Measurements from ENCODE around the gene SORCS2.
A peak's percentile ranks its signal among the peaks of the same experiment; 100 is the strongest.

SORCS2 gene

DNA sequence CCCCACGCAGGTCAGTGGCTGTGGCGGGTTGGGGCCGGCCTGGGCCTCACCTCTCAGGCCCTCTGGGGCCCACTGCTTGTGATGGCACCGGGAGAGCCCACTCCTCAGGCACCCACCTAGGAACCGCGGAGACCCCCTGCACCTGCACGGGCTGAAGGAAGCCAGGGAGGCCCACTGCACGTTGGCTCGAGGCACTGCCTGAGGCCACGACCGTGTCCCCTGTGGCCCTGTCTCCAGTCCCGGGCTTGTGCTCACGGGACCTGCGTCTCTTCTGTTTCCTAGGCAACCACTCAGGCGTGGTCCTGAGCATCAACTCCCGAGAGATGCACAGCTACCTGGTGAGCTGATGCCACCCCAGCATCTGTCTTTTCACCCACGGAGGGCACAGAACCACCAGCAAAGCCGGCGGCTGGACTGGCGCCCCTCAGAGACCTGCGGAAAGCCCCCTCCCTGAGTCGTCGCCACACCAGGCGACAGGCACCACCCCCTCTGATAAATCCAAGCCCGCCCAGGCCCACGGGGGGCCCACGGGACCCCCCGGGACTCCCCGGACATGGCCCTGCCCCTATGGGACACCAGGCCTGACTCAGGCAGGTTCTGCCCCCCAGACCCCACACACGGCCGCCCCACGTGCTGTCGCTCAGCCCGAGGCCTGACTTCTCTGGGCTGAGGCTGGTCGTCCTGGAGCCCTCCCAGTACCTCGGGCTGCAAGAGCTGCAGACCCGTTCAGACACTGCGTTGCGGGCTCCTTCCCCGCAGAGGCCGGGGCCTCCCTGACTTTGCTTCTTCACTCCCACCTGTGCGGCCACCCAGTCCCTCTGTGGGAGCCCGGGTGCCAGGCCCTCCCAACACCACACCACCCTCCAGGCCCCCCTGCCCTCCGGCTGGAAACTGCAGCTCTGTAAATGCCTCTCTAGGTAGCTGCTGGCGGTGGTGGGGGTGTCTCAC, 547.9 kb downstream of the SORCS2 start:
- no peak for DNase-seq

GRCh38 chr4:7740866-7741525, 548.7 kb downstream of the SORCS2 start:
- DNase-seq, result no peak

GRCh38 chr4:7741946-7742806, 549.8 kb downstream of the SORCS2 start:
- no peak for DNase-seq

- peak in 3 of 4 experiments; percentile 30 to 55 (median 50) for DNase-seq
Measured at GRCh38 chr4:7742807-7743280, 550.5 kb downstream of the SORCS2 start.

GRCh38 chr4:7744142-7744804, 551.9 kb downstream of the SORCS2 start:
- DNase-seq, result peak; percentile 74 to 88 (median 80)

DNA sequence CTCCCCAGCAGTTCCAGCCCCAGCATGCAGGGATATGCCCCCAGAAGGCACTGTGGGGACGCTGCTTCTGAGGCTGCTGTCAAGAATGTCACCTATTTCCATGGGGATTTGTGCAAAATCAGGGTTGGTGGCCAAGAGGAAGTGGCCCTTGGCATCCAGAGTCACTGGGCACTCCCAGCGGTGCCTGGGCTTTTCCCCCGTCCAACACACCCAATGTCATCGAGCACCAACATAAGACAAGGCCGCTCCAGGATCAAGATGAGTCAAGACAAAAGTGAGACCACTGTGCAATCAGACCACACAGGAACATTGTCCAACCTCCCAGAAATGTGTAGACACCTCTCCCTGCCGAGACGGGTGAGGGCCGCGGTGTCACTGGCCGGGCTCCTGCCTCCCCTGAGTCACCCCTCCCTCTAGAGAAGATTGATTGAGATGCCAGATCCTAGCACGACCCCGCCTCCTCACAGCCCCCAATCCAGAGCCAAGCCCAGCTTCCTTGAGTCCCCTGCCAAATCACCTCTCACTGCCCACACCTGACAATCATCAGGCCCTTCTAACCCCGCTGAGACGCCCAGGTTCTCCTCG, 553.1 kb downstream of the SORCS2 start:
- DNase-seq, result peak in 2 of 4 experiments; percentile 16 to 17

DNA sequence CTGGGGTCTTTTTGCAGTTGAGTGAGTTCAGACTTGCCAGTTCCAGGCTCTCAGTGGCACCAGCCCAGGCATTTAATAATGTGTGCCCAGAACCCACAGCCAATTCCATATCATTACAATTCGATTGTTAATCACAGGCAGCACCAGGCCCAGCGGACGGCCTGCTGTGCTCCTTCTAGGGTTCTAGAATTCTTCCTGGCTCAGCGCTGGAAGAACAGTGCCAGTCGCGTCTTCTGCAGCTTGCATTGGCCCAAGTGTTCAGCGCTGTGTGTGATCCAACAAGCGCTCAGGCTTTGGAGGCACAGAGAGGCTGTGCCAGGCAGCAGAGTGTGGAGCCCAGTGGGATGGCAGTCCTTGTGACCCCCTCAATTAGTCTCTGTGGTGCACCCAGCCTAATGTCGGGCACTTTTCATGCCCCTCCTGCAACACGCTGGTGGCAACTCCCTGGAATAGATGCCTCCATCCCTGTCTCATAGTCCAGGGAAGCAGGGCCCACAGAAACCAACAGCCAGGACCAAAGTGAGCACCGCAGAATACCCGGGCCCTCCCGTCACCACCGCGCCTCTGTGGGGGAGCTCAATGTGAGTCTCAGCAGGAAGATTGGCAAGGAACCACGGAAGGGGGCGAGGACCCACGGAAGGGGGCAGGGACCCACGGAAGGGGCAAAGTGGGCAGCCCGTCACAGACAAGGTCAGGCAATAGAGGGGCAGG, 554.2 kb downstream of the SORCS2 start:
- DNase-seq, result no peak

GRCh38 chr4:7747062-7747385, 554.7 kb downstream of the SORCS2 start:
- peak; percentile 60 to 86 (median 78) for DNase-seq

DNA sequence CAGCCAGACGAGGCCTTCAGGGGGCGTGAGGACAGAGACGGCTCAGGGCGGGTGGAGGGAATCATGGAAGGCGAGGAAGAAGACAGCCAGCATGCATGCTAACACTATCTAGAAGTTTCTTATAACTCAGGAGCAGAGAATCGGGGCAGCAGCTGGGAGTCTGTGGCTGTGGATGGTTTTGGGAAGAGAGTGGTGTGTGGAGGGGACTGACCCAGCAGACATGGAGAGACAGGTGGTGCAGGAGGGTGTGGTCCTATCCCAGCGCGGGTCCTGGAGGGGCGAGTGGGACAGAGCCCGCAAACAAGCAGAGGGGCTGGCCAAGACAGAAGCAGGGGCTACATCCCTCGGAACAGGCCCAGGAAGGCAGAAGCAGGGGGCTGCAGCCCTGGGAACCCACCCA, 555.2 kb downstream of the SORCS2 start:
- DNase-seq, result no peak

GRCh38 chr4:7750523-7750922, 558.2 kb downstream of the SORCS2 start:
- no peak for DNase-seq

GRCh38 chr4:7750972-7751371, 558.6 kb downstream of the SORCS2 start:
- no peak for DNase-seq

DNA sequence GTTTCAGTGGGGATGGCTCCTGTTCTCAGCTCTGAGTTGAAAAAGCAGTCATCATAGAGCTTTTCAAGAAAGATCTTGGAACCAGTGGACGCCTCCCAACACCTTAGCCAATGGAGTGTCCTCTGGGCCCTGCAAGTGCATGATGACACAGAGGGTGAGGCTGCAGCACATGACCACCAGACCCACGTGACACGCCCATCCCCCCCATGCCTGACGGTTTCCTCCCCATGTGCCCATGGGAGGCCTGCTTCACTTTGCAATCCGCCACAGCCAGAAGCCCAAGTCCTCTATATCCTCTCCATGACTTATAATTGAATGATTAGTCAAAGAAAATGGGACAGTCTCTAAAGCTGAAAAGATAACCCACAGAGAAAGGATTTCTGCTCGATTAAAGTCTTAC, 560.3 kb downstream of the SORCS2 start:
- DNase-seq, result no peak

DNA sequence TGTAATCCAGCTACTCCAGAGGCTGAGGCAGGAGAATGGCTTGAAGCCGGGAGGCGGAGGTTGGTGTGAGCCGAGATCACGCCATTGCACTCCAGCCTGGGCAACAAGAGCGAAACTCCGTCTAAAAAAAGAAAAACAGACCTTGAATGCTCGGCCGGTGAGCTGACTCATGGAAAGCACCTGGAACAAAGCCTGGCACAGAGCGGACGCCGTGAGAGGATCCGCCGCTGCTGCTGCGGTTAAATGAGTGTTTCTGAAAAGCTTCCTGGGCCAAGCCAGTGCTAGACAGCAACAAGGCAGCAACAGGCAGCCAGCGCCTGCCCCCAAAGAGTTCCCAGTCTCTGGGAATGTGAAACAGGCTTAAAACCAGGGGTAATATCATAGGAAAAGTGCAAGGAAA, 560.9 kb downstream of the SORCS2 start:
- DNase-seq, result no peak

DNA sequence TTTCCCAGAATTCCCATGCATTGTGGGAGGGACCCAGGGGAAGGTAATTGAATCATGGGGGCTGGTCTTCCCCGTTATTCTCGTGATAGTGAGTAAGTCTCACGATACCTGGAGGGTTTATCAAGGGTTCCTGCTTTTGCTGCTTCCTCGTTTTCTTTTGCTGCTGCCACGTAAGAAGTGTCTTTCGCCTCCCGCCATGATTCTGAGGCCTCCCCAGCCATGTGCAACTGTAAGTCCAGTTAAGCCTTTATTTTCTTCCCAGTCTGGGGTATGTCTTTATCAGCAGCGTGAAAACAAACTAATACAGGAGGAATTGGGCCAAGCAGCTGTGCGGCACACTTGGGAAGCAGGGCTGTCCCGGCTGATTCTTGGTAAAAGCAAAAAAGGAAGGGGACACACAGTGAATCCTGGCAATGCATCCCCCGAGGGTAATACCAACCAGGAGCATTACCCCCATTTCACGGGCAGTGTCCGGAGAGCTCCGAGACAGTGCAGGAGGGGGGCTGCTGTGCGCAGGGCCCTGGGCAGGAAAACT, 561.7 kb downstream of the SORCS2 start:
- no peak for DNase-seq

DNA sequence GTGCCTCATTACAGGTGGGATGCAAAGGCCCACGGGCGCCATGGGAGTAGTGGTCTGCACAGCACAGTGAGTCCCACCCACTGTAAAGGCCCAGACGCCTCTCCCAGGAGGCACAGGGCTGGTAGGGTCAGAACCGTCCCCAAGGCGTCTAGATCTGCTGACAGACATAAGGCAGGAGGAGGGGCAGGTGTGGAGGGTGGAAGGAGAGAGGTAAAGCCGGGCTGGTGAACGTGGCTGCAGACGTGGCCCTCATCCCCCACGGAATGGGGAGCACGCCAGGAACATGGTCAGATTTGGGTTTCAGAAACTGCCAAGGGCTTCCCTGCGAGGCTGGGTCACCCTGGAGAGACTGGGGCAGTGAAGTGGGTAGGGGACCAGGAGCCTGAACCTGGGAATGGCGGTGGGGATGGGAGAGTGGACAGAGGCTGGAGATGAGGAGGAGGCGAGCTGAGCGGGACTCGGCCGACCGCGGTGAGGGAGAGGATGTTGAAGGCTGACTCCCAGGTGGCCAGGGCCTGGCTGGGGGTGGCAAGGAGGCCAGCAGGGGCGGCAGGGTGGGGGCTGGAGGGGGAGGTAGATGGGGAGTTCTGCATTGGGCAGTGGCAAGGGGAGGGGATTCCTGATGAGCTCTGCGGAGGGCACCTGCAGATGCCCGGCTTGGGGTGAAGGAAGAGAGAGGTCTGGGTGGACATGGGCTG, 562.4 kb downstream of the SORCS2 start:
- DNase-seq, result no peak

DNA sequence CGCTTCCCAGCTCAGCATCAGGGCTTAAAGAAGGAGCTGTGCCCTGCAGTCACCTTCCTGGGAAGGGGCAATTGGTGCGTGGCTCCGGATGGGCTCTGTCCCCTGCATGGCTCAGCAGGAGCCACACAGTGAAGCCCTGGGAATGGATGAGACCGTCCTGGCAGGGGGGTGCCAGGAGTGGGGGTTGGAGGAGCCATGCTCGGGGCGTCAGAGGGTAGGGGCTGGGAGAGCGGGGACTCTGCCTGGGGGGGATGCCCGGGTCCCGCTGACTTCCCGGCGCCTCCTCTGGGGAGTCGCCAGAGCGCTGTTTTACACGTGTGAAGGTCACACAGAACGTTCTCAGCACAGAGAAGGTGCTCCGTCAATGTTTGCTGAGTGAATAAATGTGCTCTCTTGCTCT, 563.2 kb downstream of the SORCS2 start:
- no peak for DNase-seq

GRCh38 chr4:7756071-7756470, 563.7 kb downstream of the SORCS2 start:
- DNase-seq, result no peak

DNA sequence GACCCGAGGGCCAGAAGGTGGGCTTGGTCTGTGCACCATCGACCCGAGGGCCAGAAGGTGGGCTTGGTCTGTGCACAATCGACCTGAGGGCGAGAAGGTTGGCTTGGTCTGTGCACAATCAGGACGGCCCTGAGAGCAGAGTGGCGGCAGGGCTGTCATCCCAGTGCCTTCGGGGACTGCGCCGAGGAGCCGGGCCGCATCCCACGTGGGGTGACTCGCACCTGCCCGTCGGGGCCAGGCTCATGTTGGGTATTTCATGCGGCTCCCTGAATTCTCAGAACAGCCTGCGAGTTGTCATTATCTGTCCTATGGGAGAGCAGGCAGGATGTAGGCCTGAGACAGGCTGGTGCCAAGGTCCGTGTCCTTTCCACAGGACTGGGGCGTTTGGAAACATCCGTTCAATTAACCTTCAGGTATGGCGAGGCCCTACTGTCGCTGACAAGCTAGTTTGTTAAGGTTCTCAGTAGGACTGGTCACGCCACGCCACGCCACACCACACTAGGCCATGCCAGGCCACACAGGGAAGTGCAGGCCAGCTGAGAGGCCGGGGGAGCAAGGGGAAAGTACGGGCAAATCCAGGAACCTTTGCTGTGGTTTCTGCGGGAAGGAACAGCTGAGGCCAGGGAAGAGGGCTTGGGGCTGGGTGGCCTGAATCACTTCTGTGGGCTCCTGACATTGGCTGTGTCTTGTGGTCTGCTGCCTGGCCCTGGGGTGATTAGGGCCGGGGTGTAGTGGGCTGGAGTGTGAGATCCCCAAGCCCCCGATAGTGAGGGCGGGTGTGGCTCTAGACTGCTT, 564.4 kb downstream of the SORCS2 start:
- DNase-seq, result peak; percentile 24 to 69 (median 46)
